Stimulated activated CD8-positive, alpha-beta memory T cell treated with anti-CD3 and anti-CD28 coated beads, Interleukin-2, amount 100 ng/mL, for 1 hour (primary cell): ENCODE results near the gene TLL1.

Experiments
- DNase-seq, 2 donors: peaks; one replicate each; pipeline ENCODE4 v3.0.0-alpha.2; 2020; ENCODE audit warnings: low read depth in 2 of 2

Gene TLL1

GRCh38 chr4:166049036-166049435 lies 176.0 kb downstream of the TLL1 start:
- DNase-seq, result no peak

GRCh38 chr4:166064721-166065120 lies 191.7 kb downstream of the TLL1 start:
- DNase-seq, result no peak

GRCh38 chr4:166065324-166065723 lies 192.3 kb downstream of the TLL1 start:
- DNase-seq, result no peak

GRCh38 chr4:166066936-166067335 lies 193.9 kb downstream of the TLL1 start:
- no peak for DNase-seq

GRCh38 chr4:166067915-166068314 lies 194.9 kb downstream of the TLL1 start:
- no peak for DNase-seq

- no peak for DNase-seq
These were observed 200.7 kb downstream of the TLL1 start for GRCh38 chr4:166073783-166074182.

- no peak for DNase-seq
These were observed 202.6 kb downstream of the TLL1 start for GRCh38 chr4:166075599-166075998.

- no peak for DNase-seq
These were observed 204.7 kb downstream of the TLL1 start for GRCh38 chr4:166077782-166078181.

GRCh38 chr4:166078383-166078782 lies 205.3 kb downstream of the TLL1 start:
- DNase-seq, result no peak

GRCh38 chr4:166078955-166079354 lies 205.9 kb downstream of the TLL1 start:
- no peak for DNase-seq

- DNase-seq, result no peak
These were observed 214.5 kb downstream of the TLL1 start for GRCh38 chr4:166087569-166087968.

- no peak for DNase-seq
These were observed 215.5 kb downstream of the TLL1 start for GRCh38 chr4:166088576-166088975.

- no peak for DNase-seq
These were observed 218.1 kb downstream of the TLL1 start for GRCh38 chr4:166091146-166091545.

GRCh38 chr4:166091912-166092510 lies 219.0 kb downstream of the TLL1 start:
- no peak for DNase-seq

GRCh38 chr4:166092797-166093290 lies 219.8 kb downstream of the TLL1 start:
- DNase-seq, result no peak

GRCh38 chr4:166104623-166105022 lies 231.6 kb downstream of the TLL1 start:
- no peak for DNase-seq

- no peak for DNase-seq
These were observed 248.9 kb downstream of the TLL1 start for GRCh38 chr4:166121897-166122296.

- DNase-seq, result no peak
These were observed 250.5 kb downstream of the TLL1 start for GRCh38 chr4:166123546-166123945.

GRCh38 chr4:166128403-166128802 lies 255.4 kb downstream of the TLL1 start:
- no peak for DNase-seq

GRCh38 chr4:166134285-166134684 lies 261.2 kb downstream of the TLL1 start:
- no peak for DNase-seq

- DNase-seq, result no peak
These were observed 267.9 kb downstream of the TLL1 start for GRCh38 chr4:166140951-166141350.

- DNase-seq, result no peak
These were observed 270.2 kb downstream of the TLL1 start for GRCh38 chr4:166143227-166143626.

- no peak for DNase-seq
These were observed 271.6 kb downstream of the TLL1 start for GRCh38 chr4:166144607-166145006.
